Colonic mucosa (tissue), 4 donors: ENCODE data around the gene BRIX1. TPM values are rescaled to one million over a fixed set of nuclear protein-coding genes. Genes with fewer than 3 reads are reported as not detected.

Source experiments
- DNase-seq: peaks from one replicate; pipeline ENCODE4 v3.0.0-alpha.2; 2020
- H3K27ac ChIP-seq: fragments of 200-600 bp; one replicate; pipeline ENCODE4 v1.8.0; 2021
- H3K27me3 ChIP-seq: fragments of 200-600 bp; one replicate; pipeline ENCODE4 v1.8.0; 2021
- H3K36me3 ChIP-seq: fragments of 200-600 bp; one replicate; pipeline ENCODE4 v1.8.0; 2021
- H3K4me1 ChIP-seq: fragments of 200-600 bp; one replicate; pipeline ENCODE4 v1.8.0; 2021; ENCODE audit warnings: mild to moderate bottlenecking
- H3K4me3 ChIP-seq: fragments of 200-600 bp; one replicate; pipeline ENCODE4 v1.8.0; 2021
- H3K9ac ChIP-seq, 2 donors: one replicate each; pipeline ENCODE4 v1.7.0; 2013; ENCODE audit warnings: control low read depth in 2 of 2, low read depth in 2 of 2, low read length in 2 of 2
- H3K9me3 ChIP-seq: fragments of 200-600 bp; one replicate; pipeline ENCODE4 v1.8.0; 2021
- intact Hi-C: fragments of 100-400 bp; cut with DNase I; formaldehyde crosslinking; loops from one replicate; pipeline ENCODE4 v1.14.1; 2022
- total RNA-seq, 2 donors: library from RNA; stranded (reverse); fragmentation: NEBNext Ultra II Directional in 1 of 2; extraction: Animal tissue kit (Norgen Biotek cat#: 25700) in 1 of 2; gene quantifications; one replicate each; pipeline ENCODE4 v1.2.1, GENCODE V29; 2021
- TF ChIP-seq, protein P1 (sequence below): fragments of 200-600 bp; IDR thresholded peaks from one replicate; pipeline ENCODE4 v1.8.0; 2022; ENCODE audit warnings: antibody characterized with exemption, mild to moderate bottlenecking
- donor health status: healthy.
- donor health status: DM: no; HTN: no; CAD: no.
- donor health status: DM: no; HTN: no; CAD: no.

Gene BRIX1
- total RNA-seq, 2 donors from 2014 or later = 13.6 to 22.6 TPM

DNA sequence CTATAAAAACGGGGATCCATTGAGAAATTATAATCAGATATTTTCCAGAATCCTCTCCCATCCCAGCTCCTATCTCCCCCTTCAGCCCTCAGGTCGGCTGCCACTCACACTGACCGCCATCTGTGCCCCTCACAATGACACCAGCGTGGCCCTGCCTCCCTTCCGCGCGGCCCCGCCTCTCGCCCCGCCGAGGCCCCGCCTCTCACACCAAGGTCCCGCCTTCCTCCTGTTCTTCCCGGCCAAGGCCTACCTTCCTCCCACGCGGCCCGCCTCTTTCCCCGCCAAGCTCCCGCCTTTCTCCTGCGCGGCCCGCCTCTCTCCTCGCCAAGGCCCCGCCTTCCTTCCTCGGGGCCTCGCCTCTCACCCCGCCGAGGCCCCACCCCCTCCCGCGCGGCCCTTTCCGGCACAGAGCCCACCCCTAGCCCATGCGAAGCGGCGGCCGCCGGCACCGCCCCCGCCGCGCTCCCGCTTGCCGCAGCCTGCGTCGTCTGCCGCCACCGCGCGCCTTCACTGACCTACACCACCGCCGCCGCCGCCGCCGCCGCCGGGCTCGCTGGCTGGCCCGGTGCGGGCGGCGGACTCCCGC lies 13.7 kb downstream of the BRIX1 start, which contains the start of gene DNAJC21:
DNAJC21 (plus strand) TSS at position 426 of the 586 bp plus-strand sequence. CDS start 261 bp downstream, outside the sequence.
- peak within 1 kb of the TSS; percentile 60 for H3K4me3 ChIP-seq
- TF ChIP-seq, protein P1, sequence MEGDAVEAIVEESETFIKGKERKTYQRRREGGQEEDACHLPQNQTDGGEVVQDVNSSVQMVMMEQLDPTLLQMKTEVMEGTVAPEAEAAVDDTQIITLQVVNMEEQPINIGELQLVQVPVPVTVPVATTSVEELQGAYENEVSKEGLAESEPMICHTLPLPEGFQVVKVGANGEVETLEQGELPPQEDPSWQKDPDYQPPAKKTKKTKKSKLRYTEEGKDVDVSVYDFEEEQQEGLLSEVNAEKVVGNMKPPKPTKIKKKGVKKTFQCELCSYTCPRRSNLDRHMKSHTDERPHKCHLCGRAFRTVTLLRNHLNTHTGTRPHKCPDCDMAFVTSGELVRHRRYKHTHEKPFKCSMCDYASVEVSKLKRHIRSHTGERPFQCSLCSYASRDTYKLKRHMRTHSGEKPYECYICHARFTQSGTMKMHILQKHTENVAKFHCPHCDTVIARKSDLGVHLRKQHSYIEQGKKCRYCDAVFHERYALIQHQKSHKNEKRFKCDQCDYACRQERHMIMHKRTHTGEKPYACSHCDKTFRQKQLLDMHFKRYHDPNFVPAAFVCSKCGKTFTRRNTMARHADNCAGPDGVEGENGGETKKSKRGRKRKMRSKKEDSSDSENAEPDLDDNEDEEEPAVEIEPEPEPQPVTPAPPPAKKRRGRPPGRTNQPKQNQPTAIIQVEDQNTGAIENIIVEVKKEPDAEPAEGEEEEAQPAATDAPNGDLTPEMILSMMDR = no peak
- intact Hi-C loops = no loop called here
- peak within 1 kb of the TSS; percentile 91 for H3K27ac ChIP-seq
- peak within 1 kb of the TSS; percentile 85 to 96 for H3K9ac ChIP-seq
- DNase-seq = peak; percentile 98
- peaks cover 8% of the 10 kb centered on the region for H3K4me1 ChIP-seq
- H3K36me3 ChIP-seq = no peaks in the 10 kb centered on the region
- no peaks in the 10 kb centered on the region for H3K9me3 ChIP-seq
- no peaks in the 10 kb centered on the region for H3K27me3 ChIP-seq

DNA sequence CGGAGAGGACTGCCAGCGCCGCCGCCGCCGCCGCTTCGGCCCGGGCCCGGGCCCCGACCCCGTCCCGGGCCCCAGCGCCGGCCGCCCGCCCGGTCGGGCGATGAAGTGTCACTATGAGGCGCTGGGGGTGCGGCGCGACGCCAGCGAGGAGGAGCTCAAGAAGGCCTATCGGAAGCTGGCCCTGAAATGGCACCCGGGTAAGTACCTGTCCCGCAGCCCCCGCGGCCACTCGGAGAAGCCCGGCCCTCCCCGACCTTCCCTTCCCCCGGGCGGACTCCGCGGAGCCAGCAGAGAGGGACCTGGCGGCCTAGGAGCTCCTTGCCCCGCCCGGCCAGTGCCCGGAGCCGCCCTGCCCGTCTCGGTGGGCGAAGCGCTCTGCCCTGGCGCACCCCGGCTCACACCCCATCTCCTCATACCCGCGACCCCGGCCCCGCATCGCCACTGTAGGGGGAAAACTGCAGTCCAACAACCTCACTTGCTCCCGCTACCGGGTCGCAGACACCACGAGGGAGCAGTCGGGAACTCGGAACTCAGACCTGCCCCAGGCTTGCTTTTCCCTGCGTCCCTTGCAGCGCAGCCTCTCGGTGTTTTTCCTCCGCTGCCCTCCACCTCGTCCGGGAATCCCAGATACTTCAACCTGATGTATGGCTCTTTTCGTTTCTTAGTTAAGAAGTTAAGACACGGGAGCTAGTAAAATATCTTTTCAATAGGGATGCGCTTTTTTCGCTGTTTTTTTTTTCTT lies 14.4 kb downstream of the BRIX1 start:
- Histone ChIP-seq H3K27ac (peak overlapping the region; percentile 91), H3K9me3 (no peaks in the 10 kb centered on the region), H3K36me3 (no peaks in the 10 kb centered on the region), H3K27me3 (no peaks in the 10 kb centered on the region), H3K4me1 (peaks cover 8% of the 10 kb centered on the region), H3K4me3 (peak overlapping the region; percentile 60), H3K9ac (peak overlapping the region; percentile 85 to 96)
- DNase-seq = peak; percentile 88
- TF ChIP-seq, protein P1 = no peak
- intact Hi-C loops = no loop called here

DNA sequence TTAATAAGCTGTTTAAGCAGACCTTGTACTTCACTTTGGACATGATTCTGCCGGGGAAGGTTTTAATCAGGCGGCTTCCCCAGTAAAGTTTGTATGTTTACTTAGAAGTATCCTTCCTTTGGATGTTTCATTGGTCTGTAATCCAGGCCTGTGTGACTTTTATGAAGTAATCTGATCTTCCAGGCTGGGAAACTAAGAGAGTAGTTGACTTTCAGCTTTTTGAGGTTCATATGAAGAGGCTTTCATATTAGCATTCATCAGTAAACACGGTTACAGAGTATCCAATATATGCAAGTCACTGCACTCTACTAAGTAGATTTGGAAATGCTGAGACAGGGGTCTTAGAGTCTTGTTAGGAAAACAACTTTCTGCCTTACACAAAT lies 14.9 kb downstream of the BRIX1 start:
- peak overlapping the region; percentile 91 for H3K27ac ChIP-seq
- peak overlapping the region; percentile 60 for H3K4me3 ChIP-seq
- intact Hi-C loops = no loop called here
- no peaks in the 10 kb centered on the region for H3K9me3 ChIP-seq
- H3K27me3 ChIP-seq = no peaks in the 10 kb centered on the region
- H3K36me3 ChIP-seq = no peaks in the 10 kb centered on the region
- peaks cover 8% of the 10 kb centered on the region for H3K4me1 ChIP-seq
- TF ChIP-seq, protein P1 = no peak
- H3K9ac ChIP-seq = peak overlapping the region in 1 of 2 donors; percentile 85
- DNase-seq = no peak

DNA sequence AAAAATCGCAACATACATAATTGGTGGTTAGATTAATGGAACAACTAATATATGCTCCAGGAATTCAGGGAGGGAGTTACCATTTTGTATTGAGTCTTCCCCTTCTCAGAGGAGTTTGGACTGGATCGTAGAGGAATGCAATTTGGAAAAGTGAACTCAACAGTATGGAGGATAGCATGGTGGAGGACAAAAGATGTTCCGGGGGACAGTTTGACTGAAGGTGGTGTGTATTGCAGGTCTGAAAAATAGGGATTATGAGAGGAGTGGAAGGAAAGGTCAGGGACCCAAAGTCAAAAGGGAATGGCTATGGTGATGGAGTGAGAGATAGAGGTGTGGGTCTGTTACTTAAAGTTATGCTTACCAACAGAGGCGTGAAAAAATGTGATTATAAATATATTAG lies 15.4 kb downstream of the BRIX1 start:
- no peak for DNase-seq
- intact Hi-C loops = no loop called here

DNA sequence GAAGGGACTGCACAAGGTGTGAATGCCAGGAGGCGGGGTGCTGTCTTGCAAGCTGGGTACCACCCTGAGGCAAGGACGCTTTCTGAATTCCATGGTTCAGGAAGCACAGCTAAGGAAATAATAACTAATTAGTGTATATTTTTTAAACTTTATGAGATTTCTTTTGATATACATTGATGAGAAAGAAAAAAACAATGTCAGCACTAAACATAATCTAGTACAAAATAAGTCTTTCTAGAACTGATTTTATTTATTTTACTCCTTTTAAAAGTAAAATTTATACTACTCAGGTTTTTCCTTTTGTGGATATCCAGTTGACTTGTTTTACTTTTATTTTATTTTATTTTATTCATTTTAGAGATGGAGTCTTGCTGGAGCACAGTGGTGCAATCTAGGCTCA lies 17.4 kb downstream of the BRIX1 start:
- no peak overlapping the region for H3K4me3 ChIP-seq
- H3K4me1 ChIP-seq = peaks cover 8% of the 10 kb centered on the region
- H3K9me3 ChIP-seq = no peaks in the 10 kb centered on the region
- intact Hi-C loops = no loop called here
- no peak for DNase-seq
- TF ChIP-seq, protein P1 = no peak
- no peaks in the 10 kb centered on the region for H3K27me3 ChIP-seq
- H3K36me3 ChIP-seq = no peaks in the 10 kb centered on the region
- H3K27ac ChIP-seq = no peak overlapping the region
- H3K9ac ChIP-seq = no peak overlapping the region

More for the DNA sequence above, 15.4 kb downstream of the BRIX1 start:
- peaks cover 8% of the 10 kb centered on the region for H3K4me1 ChIP-seq
- peak overlapping the region; percentile 60 for H3K4me3 ChIP-seq
- H3K27ac ChIP-seq = no peak overlapping the region
- peak overlapping the region in 1 of 2 donors; percentile 85 for H3K9ac ChIP-seq
- H3K27me3 ChIP-seq = no peaks in the 10 kb centered on the region
- no peaks in the 10 kb centered on the region for H3K9me3 ChIP-seq
- TF ChIP-seq, protein P1 = no peak
- no peaks in the 10 kb centered on the region for H3K36me3 ChIP-seq
